ENCODE results near the gene NUDT3.

- no peak for TF ChIP-seq CTCF (IDR thresholded peaks at IDR 0.05; ENCODE audit: low read length)
- TF ChIP-seq EZH2 (IDR thresholded peaks at IDR 0.05; ENCODE audit: borderline replicate concordance, low read length): no peak
Measured at GRCh38 chr6:34360556-34360955, 31.9 kb downstream of the NUDT3 start.

All from OCI-LY1 (cell line).